Breast epithelium (tissue), 3 donors: ENCODE measurements around the gene TBXAS1.

Experiments
- POLR2A ChIP-seq: fragments of 450-650 bp; IDR thresholded peaks from one replicate; pipeline ENCODE4 v1.6.1; 2016; ENCODE audit warnings: antibody characterized with exemption, mild to moderate bottlenecking, moderate library complexity
- TF ChIP-seq, protein P1 (sequence below), 3 donors: fragments of 450-650 bp; IDR thresholded peaks; one replicate each; pipeline ENCODE4 v1.5.1; 2016 to 2017; ENCODE audit warnings: antibody characterized with exemption in 3 of 3, mild to moderate bottlenecking in 3 of 3, moderate library complexity in 3 of 3

DNA sequence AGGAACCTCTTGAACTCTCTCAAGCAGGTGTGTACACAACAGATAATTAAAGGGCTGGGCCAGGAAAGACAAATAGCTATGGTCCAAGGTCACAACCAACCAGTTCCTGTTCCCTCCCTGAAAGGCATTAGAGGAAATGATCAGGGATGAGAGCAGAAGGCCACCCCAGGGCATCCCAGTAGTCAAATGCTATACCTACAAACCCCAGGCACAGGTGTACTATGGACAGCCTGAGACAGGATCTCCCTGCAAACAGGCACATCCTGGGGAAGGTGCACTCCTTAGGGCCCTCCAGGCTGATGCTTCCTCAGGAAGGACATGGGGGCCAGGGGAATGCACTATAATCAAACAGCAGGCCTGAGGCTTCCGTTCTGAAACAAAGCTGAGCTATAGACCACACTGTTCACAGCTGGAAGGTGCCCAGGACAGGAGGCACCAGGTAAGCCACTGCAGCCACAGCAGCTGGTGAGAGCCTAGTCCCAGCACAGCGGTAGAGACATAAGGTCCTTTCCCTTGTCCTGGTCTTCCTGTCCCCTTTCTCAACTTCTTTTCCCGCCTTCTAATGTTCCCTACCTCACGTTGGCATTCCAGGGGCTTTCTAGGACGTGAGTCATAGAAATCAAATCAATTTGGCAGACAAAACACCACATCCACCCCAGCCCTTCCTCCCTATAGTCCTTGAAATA, 220.4 kb downstream of the TBXAS1 start:
- TF ChIP-seq, protein P1, sequence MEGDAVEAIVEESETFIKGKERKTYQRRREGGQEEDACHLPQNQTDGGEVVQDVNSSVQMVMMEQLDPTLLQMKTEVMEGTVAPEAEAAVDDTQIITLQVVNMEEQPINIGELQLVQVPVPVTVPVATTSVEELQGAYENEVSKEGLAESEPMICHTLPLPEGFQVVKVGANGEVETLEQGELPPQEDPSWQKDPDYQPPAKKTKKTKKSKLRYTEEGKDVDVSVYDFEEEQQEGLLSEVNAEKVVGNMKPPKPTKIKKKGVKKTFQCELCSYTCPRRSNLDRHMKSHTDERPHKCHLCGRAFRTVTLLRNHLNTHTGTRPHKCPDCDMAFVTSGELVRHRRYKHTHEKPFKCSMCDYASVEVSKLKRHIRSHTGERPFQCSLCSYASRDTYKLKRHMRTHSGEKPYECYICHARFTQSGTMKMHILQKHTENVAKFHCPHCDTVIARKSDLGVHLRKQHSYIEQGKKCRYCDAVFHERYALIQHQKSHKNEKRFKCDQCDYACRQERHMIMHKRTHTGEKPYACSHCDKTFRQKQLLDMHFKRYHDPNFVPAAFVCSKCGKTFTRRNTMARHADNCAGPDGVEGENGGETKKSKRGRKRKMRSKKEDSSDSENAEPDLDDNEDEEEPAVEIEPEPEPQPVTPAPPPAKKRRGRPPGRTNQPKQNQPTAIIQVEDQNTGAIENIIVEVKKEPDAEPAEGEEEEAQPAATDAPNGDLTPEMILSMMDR (IDR thresholded peaks at IDR 0.05): no peak
- TF ChIP-seq POLR2A: no peak
